Measurements from ENCODE around the gene ANO2.

The ANO2 gene

DNA sequence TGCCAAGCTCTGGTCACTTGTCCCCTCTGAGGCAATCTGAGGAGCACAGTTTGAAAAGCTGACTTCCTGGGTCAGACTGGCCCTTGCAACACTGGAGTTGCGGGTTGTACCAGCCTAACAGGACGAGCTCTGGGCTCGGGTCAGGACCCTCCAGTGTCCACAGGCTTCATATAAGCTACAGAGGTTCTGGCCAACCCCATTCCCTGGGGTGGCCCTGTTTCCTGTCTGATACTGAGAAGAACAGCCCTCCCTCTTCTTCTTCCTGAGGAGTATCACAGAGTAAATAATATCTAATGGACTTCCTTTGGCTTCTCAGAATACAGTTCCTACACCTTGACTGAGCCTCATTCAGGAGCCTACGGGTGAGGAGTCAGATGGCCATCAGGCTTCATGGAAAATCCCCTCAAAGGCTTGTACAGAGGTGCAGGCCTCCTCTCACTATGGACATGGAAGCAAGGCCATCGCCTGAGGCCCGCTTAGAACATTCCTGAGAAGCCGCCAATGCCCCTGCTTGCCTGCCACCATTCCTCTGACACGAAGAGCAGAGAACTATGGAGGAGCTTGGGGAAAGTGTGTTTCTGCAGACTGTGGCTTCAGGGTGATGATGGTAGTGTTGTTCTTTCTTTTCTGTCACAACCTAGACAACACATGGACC lies 28.5 kb upstream of the ANO2 start:
- Histone ChIP-seq H3K27me3 (replicated peaks; ENCODE audit: control insufficient read depth, insufficient read depth, low read length) (peaks cover 2% of the 10 kb centered on the region; the same call in 1 of the 2 replicates), H3K4me3 (replicated peaks; ENCODE audit: low read depth, low read length) (no peak overlapping the region)
- TF ChIP-seq, protein P1, sequence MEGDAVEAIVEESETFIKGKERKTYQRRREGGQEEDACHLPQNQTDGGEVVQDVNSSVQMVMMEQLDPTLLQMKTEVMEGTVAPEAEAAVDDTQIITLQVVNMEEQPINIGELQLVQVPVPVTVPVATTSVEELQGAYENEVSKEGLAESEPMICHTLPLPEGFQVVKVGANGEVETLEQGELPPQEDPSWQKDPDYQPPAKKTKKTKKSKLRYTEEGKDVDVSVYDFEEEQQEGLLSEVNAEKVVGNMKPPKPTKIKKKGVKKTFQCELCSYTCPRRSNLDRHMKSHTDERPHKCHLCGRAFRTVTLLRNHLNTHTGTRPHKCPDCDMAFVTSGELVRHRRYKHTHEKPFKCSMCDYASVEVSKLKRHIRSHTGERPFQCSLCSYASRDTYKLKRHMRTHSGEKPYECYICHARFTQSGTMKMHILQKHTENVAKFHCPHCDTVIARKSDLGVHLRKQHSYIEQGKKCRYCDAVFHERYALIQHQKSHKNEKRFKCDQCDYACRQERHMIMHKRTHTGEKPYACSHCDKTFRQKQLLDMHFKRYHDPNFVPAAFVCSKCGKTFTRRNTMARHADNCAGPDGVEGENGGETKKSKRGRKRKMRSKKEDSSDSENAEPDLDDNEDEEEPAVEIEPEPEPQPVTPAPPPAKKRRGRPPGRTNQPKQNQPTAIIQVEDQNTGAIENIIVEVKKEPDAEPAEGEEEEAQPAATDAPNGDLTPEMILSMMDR (IDR thresholded peaks at IDR 0.05; ENCODE audit: insufficient read depth, low read length, poor library complexity, severe bottlenecking), result no peak

DNA sequence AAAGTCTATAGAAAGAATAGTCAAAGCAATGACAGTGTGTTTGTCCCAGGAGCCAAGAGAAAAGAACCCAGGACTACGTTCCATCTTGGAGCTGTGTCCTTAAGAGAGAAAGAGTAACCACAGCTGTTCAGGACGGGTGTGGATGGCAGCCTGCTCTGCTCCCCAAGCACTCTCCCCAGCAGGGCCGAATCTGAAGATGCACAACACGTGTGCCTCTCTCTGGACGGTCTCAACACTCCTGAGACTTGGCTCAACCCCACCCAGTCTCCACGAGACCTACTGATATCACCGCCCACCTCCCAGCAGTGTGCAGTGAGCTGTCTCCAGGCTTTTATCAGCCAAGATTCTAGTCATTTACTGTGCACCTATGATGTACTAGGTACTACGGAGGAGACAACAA lies 27.3 kb upstream of the ANO2 start:
- DNase-seq (ENCODE audit: extremely low read depth, insufficient read length), result no peak
- Histone ChIP-seq H3K36me3 (ENCODE audit: control insufficient read depth, insufficient read depth, low read length) (no peaks in the 10 kb centered on the region), H3K27me3 (replicated peaks; ENCODE audit: control insufficient read depth, insufficient read depth, low read length) (peaks cover 2% of the 10 kb centered on the region; the same call in 1 of the 2 replicates), H3K4me3 (replicated peaks; ENCODE audit: low read depth, low read length) (no peak overlapping the region)
- TF ChIP-seq, protein P1 (IDR thresholded peaks at IDR 0.05; ENCODE audit: insufficient read depth, low read length, poor library complexity, severe bottlenecking), result no peak

More for the DNA sequence above, 28.5 kb upstream of the ANO2 start:
- DNase-seq (ENCODE audit: extremely low read depth, insufficient read length), result no peak
- H3K36me3 ChIP-seq (ENCODE audit: control insufficient read depth, insufficient read depth, low read length), result no peaks in the 10 kb centered on the region

DNA sequence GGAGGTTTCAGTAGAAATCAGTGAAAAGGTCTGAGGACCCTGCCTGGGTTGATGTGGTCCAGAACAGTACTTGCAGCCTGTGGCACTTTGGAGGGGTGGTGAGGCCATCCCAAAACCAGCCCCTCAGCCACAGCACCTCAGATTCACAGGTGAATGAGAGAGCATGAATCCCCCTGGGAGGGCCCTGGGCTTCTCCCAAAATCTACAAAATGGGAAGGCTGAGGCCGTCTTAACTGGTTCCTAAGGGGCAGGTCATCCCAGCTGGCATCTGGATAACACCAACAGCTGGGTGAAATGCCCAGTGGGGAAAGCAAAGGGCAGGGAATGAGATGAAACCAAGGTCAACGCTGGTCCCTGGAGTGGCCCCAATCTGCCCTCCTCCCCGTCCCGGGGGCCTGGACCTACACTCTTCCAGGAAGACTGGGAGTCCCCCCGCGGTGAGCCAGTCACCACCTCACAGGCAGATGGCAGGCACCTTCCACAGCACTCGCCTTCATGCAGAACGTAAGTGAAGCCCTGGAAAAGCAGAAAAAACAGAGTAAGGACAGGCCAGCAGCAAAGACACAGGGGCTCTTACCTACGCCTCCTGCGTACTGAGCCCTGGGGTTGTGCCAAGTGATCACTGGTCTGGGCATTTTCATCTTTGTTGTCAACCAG lies 26.3 kb upstream of the ANO2 start:
- DNase-seq (ENCODE audit: extremely low read depth, insufficient read length), result no peak
- TF ChIP-seq, protein P1 (IDR thresholded peaks at IDR 0.05; ENCODE audit: insufficient read depth, low read length, poor library complexity, severe bottlenecking), result no peak
- H3K4me3 ChIP-seq (replicated peaks; ENCODE audit: low read depth, low read length), result no peak overlapping the region
- no peaks in the 10 kb centered on the region for H3K36me3 ChIP-seq (ENCODE audit: control insufficient read depth, insufficient read depth, low read length)
- peaks cover 2% of the 10 kb centered on the region; the same call in 1 of the 2 replicates for H3K27me3 ChIP-seq (replicated peaks; ENCODE audit: control insufficient read depth, insufficient read depth, low read length)

DNA sequence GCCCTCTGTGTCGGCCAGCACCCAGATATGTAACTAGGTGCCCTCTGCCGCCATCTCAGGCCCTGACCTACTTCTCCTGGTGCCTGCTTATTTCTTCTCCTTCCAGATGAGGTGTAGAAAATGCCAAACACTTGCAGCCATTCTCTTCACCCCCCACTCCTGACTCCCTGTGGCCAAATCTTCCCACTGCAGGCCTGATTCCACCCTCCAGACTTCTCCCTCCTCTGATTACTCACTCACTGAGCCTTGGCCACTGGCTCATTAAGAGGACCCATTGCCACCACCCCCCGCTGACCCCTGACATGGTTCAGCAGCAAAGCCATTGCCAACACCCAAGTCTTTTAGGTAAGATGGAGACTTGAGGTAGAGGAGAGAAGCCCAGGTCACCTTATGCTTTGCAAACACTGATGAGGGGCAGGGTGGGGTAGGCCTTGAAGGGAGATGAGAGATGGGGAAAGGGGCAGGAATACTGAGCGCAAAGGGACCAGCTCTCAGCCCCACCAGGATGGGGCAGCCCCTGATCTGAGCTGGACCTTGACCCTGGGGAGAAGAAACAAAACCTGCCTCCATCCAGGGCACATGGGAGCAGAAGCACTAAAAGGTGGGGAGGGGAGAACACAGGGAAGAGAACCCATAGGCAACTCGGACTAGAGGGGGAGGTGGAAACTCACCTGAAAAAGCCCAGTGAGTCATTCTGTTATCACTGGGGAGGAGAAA lies 25.1 kb upstream of the ANO2 start:
- peaks cover 2% of the 10 kb centered on the region; the same call in 1 of the 2 replicates for H3K27me3 ChIP-seq (replicated peaks; ENCODE audit: control insufficient read depth, insufficient read depth, low read length)
- DNase-seq (ENCODE audit: extremely low read depth, insufficient read length), result no peak
- no peaks in the 10 kb centered on the region for H3K36me3 ChIP-seq (ENCODE audit: control insufficient read depth, insufficient read depth, low read length)
- no peak overlapping the region for H3K4me3 ChIP-seq (replicated peaks; ENCODE audit: low read depth, low read length)
- TF ChIP-seq, protein P1 (IDR thresholded peaks at IDR 0.05; ENCODE audit: insufficient read depth, low read length, poor library complexity, severe bottlenecking), result no peak

DNA sequence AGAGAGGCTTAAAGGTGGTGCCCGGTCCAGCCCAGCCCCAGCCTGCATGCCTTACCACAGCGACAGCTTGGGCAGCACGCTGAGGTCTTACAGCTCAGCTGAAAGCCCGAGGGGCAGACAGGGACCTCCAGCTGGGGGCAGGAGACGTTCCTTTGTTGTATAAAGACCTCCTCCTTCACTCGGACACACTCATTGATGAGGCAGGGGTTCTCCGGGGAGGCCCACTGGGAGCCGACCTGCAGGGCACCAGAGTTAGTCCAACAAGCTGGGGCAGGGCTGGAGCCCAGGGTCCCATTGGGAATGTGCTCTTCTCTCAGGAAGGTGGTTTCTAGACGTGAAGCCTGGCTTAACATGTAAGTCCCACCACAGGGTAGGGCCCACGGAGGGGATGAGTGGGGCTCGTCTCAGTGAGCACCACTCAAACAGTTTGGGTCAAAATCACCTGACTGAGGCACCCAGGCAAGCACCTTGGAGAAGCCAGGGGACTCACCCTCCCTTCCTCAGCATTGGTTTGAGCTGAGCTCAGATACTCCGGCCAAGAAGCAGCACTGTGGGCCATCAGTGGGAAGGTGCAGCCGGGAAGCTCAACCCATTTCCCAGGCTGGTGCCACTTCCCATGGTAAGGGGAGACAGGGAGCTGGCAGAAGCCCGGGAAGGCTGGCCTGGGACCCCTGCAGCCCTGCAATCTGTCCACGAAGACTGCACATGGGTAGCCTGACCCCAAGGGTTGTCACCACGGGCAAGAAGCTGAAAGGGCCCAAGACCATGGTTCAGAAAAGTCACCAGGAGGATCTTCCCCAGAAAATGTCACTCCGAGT lies 24.3 kb upstream of the ANO2 start:
- Histone ChIP-seq H3K27me3 (replicated peaks; ENCODE audit: control insufficient read depth, insufficient read depth, low read length) (peaks cover 2% of the 10 kb centered on the region; the same call in 1 of the 2 replicates), H3K36me3 (ENCODE audit: control insufficient read depth, insufficient read depth, low read length) (no peaks in the 10 kb centered on the region), H3K4me3 (replicated peaks; ENCODE audit: low read depth, low read length) (no peak overlapping the region)
- TF ChIP-seq, protein P1 (IDR thresholded peaks at IDR 0.05; ENCODE audit: insufficient read depth, low read length, poor library complexity, severe bottlenecking), result no peak
- no peak for DNase-seq (ENCODE audit: extremely low read depth, insufficient read length)

All from GM06990 (cell line).